H9 (cell line): ENCODE measurements around the gene BNIP1. TPM values are rescaled to one million over a fixed set of nuclear protein-coding genes. Genes with fewer than 3 reads are reported as not detected.

Experiments
- DNase-seq: peaks from one replicate; pipeline ENCODE4 v3.0.0-alpha.2; 2017
- H2AFZ ChIP-seq: one replicate; pipeline ENCODE4 v1.6.1; 2013; ENCODE audit warnings: mild to moderate bottlenecking, low read length, control low read depth, moderate library complexity
- H2AK5ac ChIP-seq: 2 replicates; pipeline ENCODE4 v1.6.1; 2013; ENCODE audit warnings: low read length, control low read depth, mixed read lengths; ENCODE audit not compliant: insufficient read length
- H2BK120ac ChIP-seq: one replicate; pipeline ENCODE4 v1.6.1; 2013; ENCODE audit warnings: low read depth, mild to moderate bottlenecking, low read length, control low read depth, inconsistent platforms; ENCODE audit not compliant: poor library complexity, severe bottlenecking
- H2BK12ac ChIP-seq: 2 replicates; pipeline ENCODE4 v1.6.1; 2013; ENCODE audit warnings: low read length, control low read depth, mixed read lengths, low read depth; ENCODE audit not compliant: insufficient read length
- H2BK15ac ChIP-seq: 2 replicates; pipeline ENCODE4 v1.6.1; 2013; ENCODE audit warnings: low read depth, low read length, control low read depth
- H2BK20ac ChIP-seq: one replicate; pipeline ENCODE4 v1.6.1; 2013; ENCODE audit warnings: low read depth, mild to moderate bottlenecking, low read length, control low read depth, inconsistent platforms; ENCODE audit not compliant: poor library complexity, severe bottlenecking
- H2BK5ac ChIP-seq: 2 replicates; pipeline ENCODE4 v1.6.1; 2013; ENCODE audit warnings: low read length, control low read depth, mixed read lengths; ENCODE audit not compliant: insufficient read length
- H3K14ac ChIP-seq: 2 replicates; pipeline ENCODE4 v1.6.1; 2013; ENCODE audit warnings: low read length, control low read depth; ENCODE audit not compliant: insufficient read depth
- H3K18ac ChIP-seq: 2 replicates; pipeline ENCODE4 v1.6.1; 2013; ENCODE audit warnings: low read depth, mild to moderate bottlenecking, mixed read lengths, low read length, control low read depth; ENCODE audit not compliant: insufficient read length
- H3K23ac ChIP-seq: 2 replicates; pipeline ENCODE4 v1.6.1; 2013; ENCODE audit warnings: low read length, control low read depth, mixed read lengths, low read depth; ENCODE audit not compliant: insufficient read length
- H3K23me2 ChIP-seq: 2 replicates; pipeline ENCODE4 v1.6.1; 2013; ENCODE audit warnings: low read depth, mild to moderate bottlenecking, mixed read lengths, low read length, control low read depth; ENCODE audit not compliant: insufficient read length, poor library complexity, severe bottlenecking
- H3K27ac ChIP-seq: 2 replicates; pipeline ENCODE4 v1.5.1; 2013; ENCODE audit warnings: low read length, control low read depth, mixed read lengths, low read depth; ENCODE audit not compliant: insufficient read length
- H3K27me3 ChIP-seq: 2 replicates; pipeline ENCODE4 v1.6.1; 2013; ENCODE audit warnings: low read length, control low read depth, inconsistent platforms; ENCODE audit not compliant: insufficient read depth
- H3K4ac ChIP-seq: 2 replicates; pipeline ENCODE4 v1.6.1; 2013; ENCODE audit warnings: low read depth, mild to moderate bottlenecking, control low read depth, inconsistent platforms, low read length, moderate library complexity
- H3K4me1 ChIP-seq: 2 replicates; pipeline ENCODE4 v1.6.1; 2013; ENCODE audit warnings: low read length, control low read depth, inconsistent platforms; ENCODE audit not compliant: insufficient read depth
- H3K4me2 ChIP-seq: 2 replicates; pipeline ENCODE4 v1.6.1; 2013; ENCODE audit warnings: low read length, control low read depth, mixed read lengths; ENCODE audit not compliant: insufficient read length, insufficient read depth
- H3K56ac ChIP-seq: 2 replicates; pipeline ENCODE4 v1.6.1; 2013; ENCODE audit warnings: low read depth, mild to moderate bottlenecking, mixed read lengths, low read length, control low read depth; ENCODE audit not compliant: insufficient read length
- H3K79me1 ChIP-seq: 2 replicates; pipeline ENCODE4 v1.6.1; 2013; ENCODE audit warnings: low read depth, mild to moderate bottlenecking, moderate library complexity, low read length, control low read depth, inconsistent platforms; ENCODE audit not compliant: insufficient read depth, poor library complexity, severe bottlenecking
- H3K79me2 ChIP-seq: 2 replicates; pipeline ENCODE4 v1.6.1; 2013; ENCODE audit warnings: low read length, control low read depth, inconsistent platforms; ENCODE audit not compliant: insufficient read depth
- H3K9ac ChIP-seq: 2 replicates; pipeline ENCODE4 v1.6.1; 2013; ENCODE audit warnings: low read length, control low read depth, mixed read lengths; ENCODE audit not compliant: insufficient read length; ENCODE audit errors: extremely low read depth
- H3K9me3 ChIP-seq: one replicate; pipeline ENCODE4 v1.6.1; 2013; ENCODE audit warnings: low read depth, low read length, inconsistent platforms; ENCODE audit not compliant: control insufficient read depth
- H3T11ph ChIP-seq: one replicate; pipeline ENCODE4 v1.6.1; 2013; ENCODE audit warnings: mild to moderate bottlenecking, low read length, control low read depth, inconsistent platforms
- H4K20me1 ChIP-seq: one replicate; pipeline ENCODE4 v1.6.1; 2013; ENCODE audit not compliant: control insufficient read depth, insufficient read length, insufficient read depth
- H4K5ac ChIP-seq: 2 replicates; pipeline ENCODE4 v1.6.1; 2013; ENCODE audit warnings: low read depth, mild to moderate bottlenecking, mixed read lengths, low read length, control low read depth; ENCODE audit not compliant: insufficient read length
- H4K8ac ChIP-seq: replicated peaks from 2 replicates; pipeline ENCODE4 v1.6.1; 2013; ENCODE audit warnings: low read length, control low read depth, mixed read lengths, low read depth; ENCODE audit not compliant: insufficient read length
- H4K91ac ChIP-seq: 2 replicates; pipeline ENCODE4 v1.6.1; 2013; ENCODE audit warnings: low read depth, mild to moderate bottlenecking, moderate library complexity, mixed read lengths, low read length, control low read depth; ENCODE audit not compliant: insufficient read length
- H3K27ac Mint-ChIP-seq, 3 experiments: 2 replicates in 2 of 3; 3 replicates in 1 of 3; pipeline ENCODE4 v1.8.0; 2020 to 2021; ENCODE audit warnings: mixed read lengths in 3 of 3, mild to moderate bottlenecking in 1 of 3, moderate library complexity in 1 of 3
- H3K27me3 Mint-ChIP-seq: 2 replicates; pipeline ENCODE4 v1.8.0; 2021; ENCODE audit warnings: low read depth, mild to moderate bottlenecking, moderate library complexity, mixed read lengths
- H3K36me3 Mint-ChIP-seq, 3 experiments: 2 replicates in 2 of 3; 3 replicates in 1 of 3; pipeline ENCODE4 v1.8.0; 2020 to 2021; ENCODE audit warnings: low read depth in 3 of 3, mixed read lengths in 3 of 3; ENCODE audit not compliant: insufficient read depth in 1 of 3
- H3K4me1 Mint-ChIP-seq, 2 experiments: 2 replicates each; pipeline ENCODE4 v1.8.0; 2020; ENCODE audit warnings: mixed read lengths in 2 of 2
- H3K4me3 Mint-ChIP-seq, 2 experiments: 2 replicates in 1 of 2; 3 replicates in 1 of 2; pipeline ENCODE4 v1.8.0; 2020 to 2021; ENCODE audit warnings: mild to moderate bottlenecking in 2 of 2, mixed read lengths in 2 of 2, moderate library complexity in 1 of 2
- H3K9me3 Mint-ChIP-seq, 2 experiments: 2 replicates in 1 of 2; 3 replicates in 1 of 2; pipeline ENCODE4 v1.8.0; 2020; ENCODE audit warnings: mild to moderate bottlenecking in 2 of 2, mixed read lengths in 2 of 2, moderate library complexity in 1 of 2
- CTCF ChIP-seq: fragments of 200-600 bp; sonication (generic); conservative IDR thresholded peaks from 3 replicates; pipeline ENCODE4 v1.8.0; 2021; ENCODE audit warnings: antibody characterized with exemption, mild to moderate bottlenecking
- WGBS: extraction: QIAGEN DNeasy Blood & Tissue Kit; methylation state at CpG from one replicate; pipeline ENCODE4 v1.1.7; 2013; ENCODE audit warnings: missing lambda C conversion rate, low lambda C conversion rate, mixed read lengths; ENCODE audit not compliant: insufficient read length; ENCODE audit errors: extremely low coverage; 5-methylcytosine and 5-hydroxymethylcytosine counted together
- total RNA-seq: library from RNA; stranded (reverse); gene quantifications from 2 replicates; pipeline ENCODE4 v1.2.1, GENCODE V29; 2021

The BNIP1 gene
- total RNA-seq, 1 experiment from 2014 or later = 8.8 TPM

- H3K9me3 Mint-ChIP-seq = peaks cover 14% of the 10 kb centered on the region in 2 experiments
- Histone ChIP-seq H3K4me1 (no peaks in the 10 kb centered on the region), H3K79me1 (no peaks in the 10 kb centered on the region), H3K4me2 (no peak overlapping the region), H3K4ac (no peak overlapping the region), H2BK120ac (no peak overlapping the region), H3K27me3 (no peaks in the 10 kb centered on the region; the same call in 1 of the 2 replicates), H3K9me3 (no peaks in the 10 kb centered on the region), H3K27ac (no peak overlapping the region), H3K79me2 (no peaks in the 10 kb centered on the region), H2BK12ac (no peak overlapping the region), H2BK15ac (no peak overlapping the region), H3K14ac (no peak overlapping the region), H4K91ac (no peak overlapping the region), H3K23ac (no peak overlapping the region), H2BK20ac (no peak overlapping the region), H3K56ac (no peak overlapping the region), H4K8ac (no peak overlapping the region), H3T11ph (no peak overlapping the region), H3K23me2 (no peaks in the 10 kb centered on the region), H2BK5ac (no peak overlapping the region), H3K18ac (no peak overlapping the region), H4K20me1 (no peaks in the 10 kb centered on the region), H4K5ac (no peak overlapping the region), H3K9ac (no peak overlapping the region), H2AK5ac (no peak overlapping the region), H2AFZ (no peak overlapping the region)
- DNase-seq = no peak
- H3K4me1 Mint-ChIP-seq = peaks cover 4 to 6% of the 10 kb centered on the region in 2 experiments; a peak in 3 of 4 replicates
- H3K27me3 Mint-ChIP-seq = peaks cover 50% of the 10 kb centered on the region
- H3K36me3 Mint-ChIP-seq = peaks cover 0 to 8% (median 6%) of the 10 kb centered on the region in 3 experiments; a peak in 6 of 7 replicates
- WGBS = no CpG with 5 or more reads among the region's 7 CpGs
- no peak overlapping the region for H3K4me3 Mint-ChIP-seq
- TF ChIP-seq CTCF = no peak
- H3K27ac Mint-ChIP-seq = no peak overlapping the region
These were observed 53.7 kb downstream of the BNIP1 start for GRCh38 chr5:173198049-173198448.
